Bronchial epithelial cell (primary cell): ENCODE results near the gene TEX54. TPM values are rescaled to one million over a fixed set of nuclear protein-coding genes. Genes with fewer than 3 reads are reported as not detected.
A peak's percentile ranks its signal among the peaks of the same experiment; 100 is the strongest.

ENCODE experiments used
- DNase-seq: peaks from one replicate; pipeline ENCODE4 v3.0.0-alpha.2; 2010; ENCODE audit warnings: low read depth
- FAIRE-seq: peaks from 2 replicates; lab custom pipeline; 2011; peaks lifted over from hg19 to GRCh38; lab: Jason Lieb, UNC
- H3K27me3 ChIP-seq: 2 replicates; pipeline ENCODE4 v1.5.1; 2011; ENCODE audit warnings: low read length; ENCODE audit not compliant: control insufficient read depth, insufficient read depth
- H3K36me3 ChIP-seq: 2 replicates; pipeline ENCODE4 v1.5.1; 2011; ENCODE audit warnings: low read length; ENCODE audit not compliant: control insufficient read depth, insufficient read depth
- H3K4me3 ChIP-seq: 2 replicates; pipeline ENCODE4 v1.5.1; 2011; ENCODE audit warnings: mild to moderate bottlenecking, low read depth, low read length, control low read depth
- total RNA-seq: library from RNA; depleted of rRNA; stranded (reverse); fragments of >200 nt; gene quantifications from 2 replicates; pipeline ENCODE4 v1.2.1, GENCODE V29; 2014
- TF ChIP-seq, protein P1 (sequence below): IDR thresholded peaks from 2 replicates; pipeline ENCODE4 v1.5.1; 2011; ENCODE audit warnings: mild to moderate bottlenecking, moderate library complexity, low read length, control low read depth, inconsistent platforms; ENCODE audit not compliant: insufficient read depth, severe bottlenecking

The TEX54 gene
- total RNA-seq, 1 donor from 2014 or later = not detected

DNA sequence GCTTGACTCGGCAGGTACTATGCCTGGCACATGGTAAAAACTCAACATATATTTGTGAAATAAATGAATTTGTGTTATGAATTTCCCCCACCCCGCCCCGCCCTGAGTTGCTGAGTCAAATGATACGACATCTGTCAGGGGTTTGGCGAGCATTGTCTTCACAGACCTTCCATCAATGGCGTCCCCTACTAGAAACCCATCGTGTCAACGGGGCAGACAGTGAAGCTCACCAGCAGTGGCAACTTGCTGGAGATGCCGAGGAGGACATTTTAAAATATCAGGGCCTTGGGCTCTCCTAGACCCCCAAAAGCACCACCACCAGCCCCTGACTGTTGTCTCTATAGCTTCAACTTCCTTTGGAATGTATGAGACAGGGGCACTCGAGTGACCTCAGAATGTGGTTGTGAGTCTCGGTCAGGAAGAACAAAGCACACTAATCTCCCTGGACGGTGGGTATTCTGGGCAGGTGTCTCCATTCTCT is 26.6 kb downstream of the TEX54 start:
- Histone ChIP-seq H3K36me3 (peaks cover 25% of the 10 kb centered on the region), H3K4me3 (peak overlapping the region; percentile 81), H3K27me3 (no peaks in the 10 kb centered on the region)
- DNase-seq (no peak), FAIRE-seq (no peak)
- TF ChIP-seq, protein P1, sequence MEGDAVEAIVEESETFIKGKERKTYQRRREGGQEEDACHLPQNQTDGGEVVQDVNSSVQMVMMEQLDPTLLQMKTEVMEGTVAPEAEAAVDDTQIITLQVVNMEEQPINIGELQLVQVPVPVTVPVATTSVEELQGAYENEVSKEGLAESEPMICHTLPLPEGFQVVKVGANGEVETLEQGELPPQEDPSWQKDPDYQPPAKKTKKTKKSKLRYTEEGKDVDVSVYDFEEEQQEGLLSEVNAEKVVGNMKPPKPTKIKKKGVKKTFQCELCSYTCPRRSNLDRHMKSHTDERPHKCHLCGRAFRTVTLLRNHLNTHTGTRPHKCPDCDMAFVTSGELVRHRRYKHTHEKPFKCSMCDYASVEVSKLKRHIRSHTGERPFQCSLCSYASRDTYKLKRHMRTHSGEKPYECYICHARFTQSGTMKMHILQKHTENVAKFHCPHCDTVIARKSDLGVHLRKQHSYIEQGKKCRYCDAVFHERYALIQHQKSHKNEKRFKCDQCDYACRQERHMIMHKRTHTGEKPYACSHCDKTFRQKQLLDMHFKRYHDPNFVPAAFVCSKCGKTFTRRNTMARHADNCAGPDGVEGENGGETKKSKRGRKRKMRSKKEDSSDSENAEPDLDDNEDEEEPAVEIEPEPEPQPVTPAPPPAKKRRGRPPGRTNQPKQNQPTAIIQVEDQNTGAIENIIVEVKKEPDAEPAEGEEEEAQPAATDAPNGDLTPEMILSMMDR = no peak

DNA sequence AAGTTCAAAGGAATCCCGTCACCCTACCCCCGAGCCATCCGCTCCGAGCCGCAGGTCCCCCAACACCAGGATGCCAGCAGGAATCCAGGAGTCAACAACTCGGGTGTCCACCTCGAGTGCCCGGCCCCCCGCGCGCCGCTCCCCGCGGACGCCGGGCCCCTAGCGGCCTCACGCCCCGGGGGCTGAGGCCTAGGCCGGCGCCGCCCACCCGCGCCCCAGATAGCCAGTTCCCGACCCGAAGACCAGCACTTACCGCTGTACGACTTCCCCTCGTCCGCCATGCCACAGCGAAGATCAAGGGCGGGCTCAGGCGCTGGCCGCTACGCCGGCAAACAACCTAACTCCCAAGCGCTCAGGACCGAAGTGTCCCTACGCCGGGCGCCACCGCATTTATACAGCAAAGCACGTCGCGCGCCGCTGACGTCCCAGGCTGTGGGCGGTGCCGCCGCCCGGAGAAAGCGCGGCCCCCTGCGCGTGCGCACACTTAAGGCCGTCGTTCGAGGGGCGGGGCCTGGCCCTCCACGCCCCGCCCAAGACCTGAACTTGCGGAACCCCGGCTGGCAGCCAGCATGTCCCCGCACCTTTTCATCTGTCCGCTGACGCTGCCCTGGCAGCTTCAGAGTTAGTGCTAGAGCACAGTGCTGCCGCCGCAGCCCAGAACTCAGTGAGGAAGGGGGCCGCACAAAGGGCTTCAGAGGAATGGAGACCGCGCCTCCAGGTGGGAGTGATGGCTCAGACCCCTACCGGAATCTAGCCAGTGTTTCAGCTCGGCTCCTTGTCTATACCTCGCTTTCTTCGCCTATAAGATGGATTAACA is 27.4 kb downstream of the TEX54 start, which contains the start of gene NXF1:
NXF1 (minus strand) TSS at position 365 of the 817 bp plus-strand sequence; CDS start at position 281, 84 bp downstream.
- FAIRE-seq = no peak

DNA sequence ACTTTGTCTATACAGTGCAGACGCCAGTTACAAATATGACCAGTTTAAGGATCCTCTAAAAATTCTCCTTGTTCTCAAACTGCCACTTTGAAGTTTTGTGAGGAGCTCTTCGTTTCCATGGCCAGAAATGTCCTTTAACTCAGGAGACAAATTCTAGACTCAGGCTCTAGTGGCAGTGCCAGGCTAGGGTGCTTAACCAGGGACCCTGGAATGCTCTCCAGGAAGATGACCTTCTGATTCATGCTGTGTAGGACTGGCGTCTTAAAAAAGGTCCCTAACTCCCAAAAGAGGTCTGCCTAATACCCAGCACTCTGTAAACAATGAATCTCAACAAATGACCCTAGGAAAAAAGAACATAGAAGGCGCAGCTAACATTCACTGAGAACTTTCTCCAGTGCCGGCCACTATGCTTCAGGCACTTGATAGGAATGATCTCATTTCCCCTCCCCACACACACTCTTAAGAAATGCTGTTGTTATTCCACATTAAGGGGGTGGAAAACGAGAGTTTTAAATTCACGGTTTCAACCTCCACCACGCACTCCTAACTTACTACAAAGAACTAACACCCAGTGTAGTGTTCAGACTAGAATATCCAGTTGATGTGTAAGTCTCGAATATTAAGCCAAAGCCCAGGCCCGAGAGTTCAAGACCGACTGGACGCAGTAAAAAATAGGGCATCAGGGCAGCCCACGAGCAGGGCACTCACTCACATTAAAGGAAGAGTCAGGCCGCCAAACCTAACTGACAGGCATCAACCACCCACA is 28.1 kb downstream of the TEX54 start:
- TF ChIP-seq, protein P1 = no peak
- H3K27me3 ChIP-seq = no peaks in the 10 kb centered on the region
- no peak for FAIRE-seq
- DNase-seq = peak; percentile 55
- peaks cover 36% of the 10 kb centered on the region for H3K36me3 ChIP-seq
- H3K4me3 ChIP-seq = peak overlapping the region; percentile 81

More for the DNA sequence above, 27.4 kb downstream of the TEX54 start, which contains the start of gene NXF1:
- H3K27me3 ChIP-seq = no peaks in the 10 kb centered on the region
- DNase-seq = peak; percentile 83
- TF ChIP-seq, protein P1 = no peak
- H3K36me3 ChIP-seq = peaks cover 29% of the 10 kb centered on the region
- H3K4me3 ChIP-seq = peak within 1 kb of the TSS; percentile 81

DNA sequence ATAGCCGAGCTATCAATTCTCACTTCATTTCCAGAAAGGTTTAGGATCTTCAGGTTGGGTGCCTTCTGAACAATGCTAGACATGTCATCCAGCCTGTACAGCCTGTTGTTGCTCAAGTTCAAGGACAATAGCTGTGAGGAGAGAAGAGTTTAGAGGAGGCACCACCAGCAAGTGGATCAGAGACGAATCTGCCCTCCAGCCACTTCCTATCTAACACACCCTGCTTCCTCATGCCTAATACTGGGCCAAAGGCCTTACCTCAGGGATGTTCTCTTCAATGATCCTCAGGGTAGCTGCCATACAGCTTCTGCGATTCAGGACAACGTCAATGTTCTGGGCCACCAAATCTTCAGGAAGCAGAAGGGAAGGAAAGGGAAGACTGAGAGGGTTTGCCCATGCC is 31.6 kb downstream of the TEX54 start:
- H3K27me3 ChIP-seq = no peaks in the 10 kb centered on the region
- H3K4me3 ChIP-seq = no peak overlapping the region
- no peak for DNase-seq
- peaks cover 51% of the 10 kb centered on the region for H3K36me3 ChIP-seq
- peak; percentile 36 for FAIRE-seq
- TF ChIP-seq, protein P1 = no peak

DNA sequence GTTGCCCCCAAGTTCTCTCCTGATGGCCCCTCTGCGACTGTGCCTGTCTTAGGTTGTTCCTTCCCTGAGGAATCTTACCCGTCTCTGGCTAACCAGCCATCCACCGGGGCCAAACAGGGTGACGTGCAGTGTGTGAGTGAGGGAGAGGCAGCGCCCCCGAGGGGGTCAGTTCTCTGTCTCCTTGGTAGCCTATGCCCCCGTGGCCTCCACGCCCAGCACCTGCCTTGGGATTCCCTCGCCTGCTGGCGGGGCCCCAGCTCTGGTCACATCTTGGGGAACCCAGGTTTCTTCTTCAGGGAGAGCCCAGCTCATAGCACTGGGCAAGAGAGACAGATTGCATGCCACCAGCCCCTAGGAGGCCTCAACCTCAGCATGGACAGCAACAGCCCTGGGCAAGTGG is 33.2 kb downstream of the TEX54 start:
- Histone ChIP-seq H3K27me3 (no peaks in the 10 kb centered on the region), H3K36me3 (peaks cover 60% of the 10 kb centered on the region), H3K4me3 (no peak overlapping the region)
- FAIRE-seq = no peak
- TF ChIP-seq, protein P1 = no peak
- no peak for DNase-seq
